Subcutaneous preadipocyte (primary cell): ENCODE data around the gene DRD2. TPM values are rescaled to one million over a fixed set of nuclear protein-coding genes. Genes with fewer than 3 reads are reported as not detected.

ENCODE experiments used
- small RNA-seq: library from RNA; depleted of rRNA; stranded (forward); fragments of <200 nt; gene quantifications from one replicate; pipeline ENCODE3, GENCODE V24; 2012
- total RNA-seq: library from RNA; depleted of rRNA; stranded (reverse); fragments of >200 nt; gene quantifications from 2 replicates; pipeline ENCODE4 v1.2.3, GENCODE V29; 2012

DRD2 gene
- total RNA-seq, result not detected in 2 replicates

GRCh38 chr11:113475160-113475761, at the start of gene DRD2:
Gene DRD2, minus strand, starts transcription at chr11:113475398. Its CDS starts 50,747 bp downstream, at chr11:113424651.

GRCh38 chr11:113387605-113388211, 87.5 kb downstream of the DRD2 start, which contains the start of gene ANKK1:
Gene ANKK1, plus strand, starts transcription at chr11:113387779. Its CDS starts 106 bp downstream, at chr11:113387885.

Small RNA genes within 50 kb of the gene (small RNA-seq; reads per million reads assigned to genes)
- not detected for gene MIR4301

Other genes with a start within 250 kb of the DRD2 start
- 14.9 and 18.4 TPM in 2 replicates for gene TTC12, start 160.8 kb downstream of the DRD2 start, total RNA-seq
- under 0.01 TPM in 1 of 2 replicates, not detected in the other for gene ANKK1, start 87.6 kb downstream of the DRD2 start, total RNA-seq
- under 0.01 TPM in 1 of 2 replicates, not detected in the other for gene TMPRSS5, start 230.9 kb upstream of the DRD2 start, total RNA-seq